Endothelial cell of umbilical vein (primary cell): ENCODE measurements around the gene BANF2.

Experiments
- FOS ChIP-seq: IDR thresholded peaks from 2 replicates; pipeline ENCODE4 v1.6.1; 2011; ENCODE audit warnings: mild to moderate bottlenecking, low read length, moderate library complexity, borderline replicate concordance; ENCODE audit not compliant: insufficient read depth
- TF ChIP-seq, protein P1 (sequence below), 2 donors: IDR thresholded peaks; 1 replicate in 1 of 2; 2 replicates in 1 of 2; pipeline ENCODE4 v1.5.1; 2011; ENCODE audit warnings: low read length in 2 of 2, mild to moderate bottlenecking in 2 of 2, moderate library complexity in 2 of 2, control low read depth in 1 of 2, inconsistent platforms in 1 of 2, low read depth in 1 of 2; ENCODE audit not compliant: insufficient read depth in 1 of 2; ENCODE audit errors: extremely low read depth in 1 of 2

GRCh38 chr20:17747431-17747846 lies 47.7 kb downstream of the BANF2 start:
- TF ChIP-seq, protein P1, sequence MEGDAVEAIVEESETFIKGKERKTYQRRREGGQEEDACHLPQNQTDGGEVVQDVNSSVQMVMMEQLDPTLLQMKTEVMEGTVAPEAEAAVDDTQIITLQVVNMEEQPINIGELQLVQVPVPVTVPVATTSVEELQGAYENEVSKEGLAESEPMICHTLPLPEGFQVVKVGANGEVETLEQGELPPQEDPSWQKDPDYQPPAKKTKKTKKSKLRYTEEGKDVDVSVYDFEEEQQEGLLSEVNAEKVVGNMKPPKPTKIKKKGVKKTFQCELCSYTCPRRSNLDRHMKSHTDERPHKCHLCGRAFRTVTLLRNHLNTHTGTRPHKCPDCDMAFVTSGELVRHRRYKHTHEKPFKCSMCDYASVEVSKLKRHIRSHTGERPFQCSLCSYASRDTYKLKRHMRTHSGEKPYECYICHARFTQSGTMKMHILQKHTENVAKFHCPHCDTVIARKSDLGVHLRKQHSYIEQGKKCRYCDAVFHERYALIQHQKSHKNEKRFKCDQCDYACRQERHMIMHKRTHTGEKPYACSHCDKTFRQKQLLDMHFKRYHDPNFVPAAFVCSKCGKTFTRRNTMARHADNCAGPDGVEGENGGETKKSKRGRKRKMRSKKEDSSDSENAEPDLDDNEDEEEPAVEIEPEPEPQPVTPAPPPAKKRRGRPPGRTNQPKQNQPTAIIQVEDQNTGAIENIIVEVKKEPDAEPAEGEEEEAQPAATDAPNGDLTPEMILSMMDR (IDR thresholded peaks at IDR 0.05; ENCODE audit: extremely low read depth in 1 of 2, insufficient read depth in 1 of 2, low read depth in 1 of 2, low read length in 2 of 2): no peak
- TF ChIP-seq FOS: peak; percentile 78
